NCI-H1092 treated with DMSO at 0.1 percent for 48 hours (cell line): ENCODE results near the gene MANBA.
"Not testable (repeated sequence)": the region's sequence is repeated elsewhere in the genome, so short reads cannot be mapped to it uniquely, and the experiment has no call there.

Experiments
- DNase-seq: peaks from one replicate; lab custom pipeline; 2025; lab: John Stamatoyannopoulos, UW

Gene MANBA

DNA sequence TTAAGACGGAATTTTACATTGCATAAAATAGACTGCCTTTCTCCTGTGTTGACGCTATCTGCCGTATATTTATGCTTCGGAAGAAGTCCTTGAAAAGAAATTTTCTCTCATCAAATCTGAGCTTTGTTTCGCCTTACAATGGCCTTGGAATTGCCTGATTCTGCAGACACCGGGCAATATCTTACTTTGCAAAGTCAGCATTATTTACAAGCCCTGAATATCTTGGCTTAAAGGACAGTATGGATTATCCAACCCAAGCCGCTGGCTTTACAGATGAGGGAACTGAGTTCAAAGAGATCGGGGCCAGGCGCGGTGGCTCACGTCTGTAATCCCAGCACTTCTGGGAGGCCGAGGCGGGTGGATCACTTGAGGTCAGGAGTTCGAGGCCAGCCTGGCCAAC, 1.1 kb upstream of the MANBA start:
- DNase-seq = no peak

DNA sequence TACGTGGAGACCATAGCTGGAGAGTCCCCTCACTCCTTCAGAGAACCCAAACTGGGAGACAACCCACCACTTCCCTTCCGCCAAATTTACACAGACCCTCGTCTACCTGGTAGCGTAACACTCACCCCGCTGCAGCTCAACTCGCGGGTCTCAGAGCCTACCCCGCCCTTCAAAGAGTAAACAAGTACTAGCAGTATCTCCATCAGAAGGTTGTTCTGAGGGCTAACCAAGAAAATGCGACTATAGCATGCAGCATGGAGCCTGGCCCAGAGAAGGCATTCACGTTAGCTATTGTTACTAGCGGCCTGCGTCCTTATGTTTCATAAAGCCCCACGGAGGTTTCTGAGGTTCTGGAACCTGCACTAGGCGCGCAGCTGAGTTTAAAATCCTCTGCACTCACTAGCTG, 531 bp upstream of the MANBA start:
- peak; percentile 74 for DNase-seq

DNA sequence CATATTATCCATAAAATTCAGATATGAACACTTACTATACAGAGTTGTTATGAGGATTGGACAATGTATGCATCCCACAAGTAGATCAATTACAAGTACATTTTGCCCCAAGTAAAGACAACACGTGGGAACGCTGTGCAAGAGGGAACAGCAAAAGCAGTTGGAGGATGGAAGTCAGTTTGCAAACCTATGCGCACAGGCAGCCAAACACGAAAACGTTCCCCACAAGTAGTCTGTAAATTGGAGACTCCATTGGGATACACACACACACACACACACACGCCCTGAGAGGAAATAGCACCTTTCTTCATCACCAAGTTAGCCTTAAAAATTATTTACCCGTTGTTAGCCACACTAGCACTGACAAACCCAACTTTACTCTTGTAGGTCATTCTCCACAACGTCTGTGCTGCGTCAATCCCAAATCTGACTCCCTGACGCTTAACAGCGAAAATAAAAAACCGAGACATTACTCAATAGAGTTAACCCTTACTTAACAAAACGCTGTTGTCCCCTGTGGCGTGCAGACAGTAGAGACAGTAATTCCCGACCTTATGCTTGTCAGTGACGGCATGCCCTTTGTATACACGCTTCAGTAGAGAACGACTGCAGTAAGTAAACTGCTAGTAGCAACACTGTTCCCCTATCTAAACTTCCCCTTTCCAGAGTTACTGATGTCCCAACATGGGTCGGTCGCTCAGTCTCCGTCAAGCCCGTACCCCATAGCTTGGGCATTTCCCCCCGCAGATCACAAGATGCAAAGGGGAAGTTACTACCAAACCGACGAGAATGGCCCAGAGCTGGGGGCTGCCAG, 730 bp downstream of the MANBA start:
- peak; percentile 40 for DNase-seq

DNA sequence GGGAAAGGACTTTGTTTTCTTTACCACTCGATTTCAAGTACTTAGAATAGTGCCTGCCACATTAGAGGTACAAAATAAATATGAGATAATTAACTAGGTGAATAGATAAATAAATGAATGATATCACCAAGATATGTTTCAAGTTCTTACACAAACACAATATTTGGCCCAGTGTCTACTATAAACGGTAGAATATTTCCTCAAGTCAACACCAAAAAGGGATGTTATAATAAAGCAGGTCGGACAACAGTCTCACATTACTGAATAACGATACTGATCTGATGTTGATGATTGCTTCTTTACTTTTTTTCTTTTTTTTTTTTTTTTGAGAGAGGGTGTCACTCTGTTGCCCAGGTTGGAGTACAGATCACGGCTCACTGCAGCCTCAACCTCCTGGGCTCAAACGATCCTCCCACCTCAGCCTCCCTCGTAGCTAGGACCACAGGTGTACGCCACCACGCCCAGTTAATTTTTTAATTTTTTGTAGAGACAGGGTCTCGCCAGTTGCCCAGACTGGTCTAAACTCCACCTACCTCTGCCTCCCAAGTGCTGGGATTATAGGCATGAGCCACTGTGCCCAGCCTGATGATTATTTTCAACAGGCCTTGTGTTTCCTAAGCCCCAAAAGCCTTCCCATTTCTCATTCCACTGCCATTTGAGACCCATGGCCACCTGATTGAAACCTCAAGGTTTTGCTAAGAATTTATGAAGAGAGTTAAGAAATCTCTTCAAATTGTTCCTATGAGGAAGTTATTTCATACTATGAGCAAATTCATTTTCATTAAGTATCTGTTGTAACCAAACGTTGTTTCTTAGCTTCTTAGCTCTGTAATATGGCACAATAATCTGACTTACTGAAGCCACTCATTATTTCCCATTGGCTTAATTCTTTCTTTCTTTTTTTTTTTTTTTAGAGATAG, 2.3 kb downstream of the MANBA start:
- DNase-seq = peak; percentile 23

DNA sequence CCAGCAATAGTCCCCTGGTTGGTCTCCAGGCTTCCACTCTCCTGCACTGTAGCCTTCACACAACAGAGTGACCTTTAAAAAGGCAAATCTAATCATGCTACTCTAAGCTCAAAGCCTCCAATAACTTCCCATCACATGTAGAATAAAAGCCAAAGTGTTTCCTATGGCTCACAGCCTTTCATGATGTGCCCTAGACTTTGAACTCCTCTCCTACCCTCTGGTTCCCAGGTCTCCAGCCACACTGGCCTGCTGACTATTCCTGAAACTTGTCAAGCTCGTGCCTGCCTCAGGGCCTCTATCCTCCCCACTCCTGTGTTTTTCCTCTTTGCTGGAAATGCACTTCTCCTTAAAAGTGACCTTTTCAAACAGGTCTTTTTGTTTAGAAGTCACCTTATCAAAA, 3.1 kb downstream of the MANBA start:
- DNase-seq = no peak

DNA sequence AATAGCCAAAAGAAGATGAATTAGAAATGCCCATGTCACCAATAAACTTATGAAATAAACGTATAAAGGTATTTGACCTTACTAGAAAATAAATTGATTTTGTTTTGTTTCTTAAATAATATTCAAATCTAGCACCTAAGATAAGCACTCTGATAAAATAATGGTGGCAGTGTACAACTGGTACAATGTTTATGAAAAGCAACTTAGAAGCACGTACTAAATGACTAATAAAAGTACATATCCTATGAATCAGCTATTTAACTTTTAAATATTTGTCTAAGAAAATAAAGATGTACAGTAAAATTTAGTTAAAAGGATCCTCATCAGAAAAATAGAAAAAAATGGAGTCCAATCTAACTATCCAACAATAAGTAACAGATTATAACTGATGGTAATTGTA, 6.7 kb downstream of the MANBA start:
- DNase-seq = no peak

DNA sequence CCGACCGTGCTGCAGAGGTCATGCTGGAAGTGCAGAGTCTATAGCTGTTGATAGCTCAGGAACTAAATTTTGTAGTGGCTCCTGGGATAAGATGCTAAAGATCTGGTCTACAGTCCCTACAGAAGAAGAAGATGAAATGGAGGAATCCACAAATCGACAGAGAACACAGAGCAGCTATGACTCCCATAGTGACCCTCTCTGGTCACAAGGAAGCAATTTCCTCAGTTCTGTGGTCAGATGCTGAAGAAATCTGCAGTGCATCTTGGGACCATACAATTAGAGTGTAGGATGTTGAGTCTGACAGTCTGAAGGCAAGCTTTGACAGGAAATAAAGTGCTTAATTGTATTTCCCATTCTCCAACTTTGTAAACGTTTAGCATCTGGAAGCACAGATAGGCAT, 8.8 kb downstream of the MANBA start:
- no peak for DNase-seq

DNA sequence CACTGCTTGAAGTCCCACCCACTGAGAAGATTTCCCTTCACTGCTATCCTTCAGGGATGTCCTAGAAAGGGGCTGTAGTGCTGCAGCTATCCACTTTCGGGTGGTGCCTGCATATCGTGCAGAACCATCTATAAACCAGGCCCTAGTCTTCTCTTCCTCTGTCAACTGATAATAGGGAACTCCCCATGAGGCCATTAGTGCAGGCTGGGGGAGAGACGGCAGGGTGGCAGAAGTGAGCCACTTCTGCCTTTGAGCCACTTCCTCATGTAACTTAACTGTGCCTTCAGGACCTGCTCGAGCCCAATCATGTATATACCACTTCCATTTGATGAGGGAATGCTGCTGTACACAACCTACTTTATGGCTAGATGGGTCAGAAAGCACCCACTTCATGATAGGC, 17.4 kb downstream of the MANBA start:
- not testable (repeated sequence) for DNase-seq

DNA sequence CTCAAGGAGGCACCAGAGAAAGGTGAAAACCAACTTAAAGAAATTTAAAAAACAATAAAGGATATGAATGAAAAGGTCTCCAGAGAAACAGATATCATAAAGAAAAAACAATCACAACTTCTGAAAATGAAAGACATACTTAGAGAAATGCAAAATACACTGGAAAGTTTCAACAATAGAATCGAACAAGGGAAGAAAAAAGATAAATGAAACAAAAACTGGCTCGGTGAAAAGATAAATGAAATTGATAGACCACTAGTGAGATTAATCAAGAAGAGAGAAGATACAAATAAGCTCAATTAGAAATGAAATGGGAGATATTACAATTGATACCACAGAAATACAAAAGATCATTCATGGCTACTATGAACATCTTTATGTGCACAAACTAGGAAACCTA, 22.0 kb downstream of the MANBA start:
- DNase-seq = not testable (repeated sequence)

DNA sequence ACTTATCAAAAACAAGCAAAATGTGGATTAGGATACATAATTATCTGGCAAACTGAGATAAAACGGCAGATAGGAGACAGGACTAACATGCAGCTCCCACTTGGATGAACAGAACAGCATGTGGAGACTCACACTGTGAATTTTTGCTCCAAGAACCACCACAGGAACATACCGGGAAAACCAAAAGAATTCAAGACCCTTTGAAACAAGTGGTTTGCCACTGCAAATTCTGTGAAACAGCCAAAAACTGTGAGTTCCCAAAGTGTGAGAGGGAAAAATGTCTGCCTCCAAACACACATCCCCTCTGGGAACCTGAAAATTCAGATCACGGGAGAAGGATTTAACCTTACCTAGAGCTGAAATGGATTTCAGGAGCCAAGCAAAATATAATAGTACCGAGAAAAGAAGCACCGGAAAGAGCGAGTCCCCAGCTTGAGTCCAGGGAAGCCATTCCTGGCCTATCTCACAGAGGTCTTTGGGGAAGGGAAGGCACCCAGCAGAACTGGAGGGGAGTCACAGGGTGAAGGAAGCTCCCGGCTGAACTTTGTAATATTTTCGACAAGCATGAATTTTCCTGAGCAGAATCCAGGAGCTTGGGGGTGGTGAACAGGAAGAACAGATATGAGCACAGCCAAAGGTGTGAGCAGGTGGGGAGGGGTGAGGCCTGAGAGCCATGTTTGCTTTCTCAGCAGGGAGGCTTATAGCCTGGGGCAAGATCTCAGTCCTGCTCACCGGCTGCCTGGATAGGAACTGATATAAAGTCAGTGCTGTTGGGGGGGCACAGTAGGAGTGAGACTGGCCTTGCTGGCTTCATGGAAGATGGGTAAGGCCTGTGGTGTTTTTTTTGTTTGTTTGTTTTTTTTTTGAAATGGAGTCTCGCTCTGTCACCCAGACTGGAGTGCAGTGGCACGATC, 23.9 kb downstream of the MANBA start:
- DNase-seq = no peak

DNA sequence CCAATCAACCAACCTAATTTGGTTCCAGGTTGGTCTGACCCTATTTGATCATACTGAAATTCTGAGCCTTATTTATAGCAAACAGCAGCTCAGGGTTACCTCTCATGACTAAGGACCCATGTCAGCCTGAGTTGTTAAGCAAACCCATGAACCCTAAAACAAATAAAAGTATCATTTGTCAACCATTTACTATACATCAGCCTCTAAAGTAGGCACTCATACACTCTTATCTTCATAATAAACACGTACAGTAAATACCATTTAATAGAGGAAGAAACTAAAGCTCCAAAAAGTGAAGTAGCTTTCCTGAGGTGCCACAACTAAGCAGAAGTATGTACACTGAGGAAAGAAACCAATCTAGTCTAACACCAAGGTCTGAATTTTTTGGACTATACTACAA, 25.2 kb downstream of the MANBA start:
- DNase-seq = no peak

DNA sequence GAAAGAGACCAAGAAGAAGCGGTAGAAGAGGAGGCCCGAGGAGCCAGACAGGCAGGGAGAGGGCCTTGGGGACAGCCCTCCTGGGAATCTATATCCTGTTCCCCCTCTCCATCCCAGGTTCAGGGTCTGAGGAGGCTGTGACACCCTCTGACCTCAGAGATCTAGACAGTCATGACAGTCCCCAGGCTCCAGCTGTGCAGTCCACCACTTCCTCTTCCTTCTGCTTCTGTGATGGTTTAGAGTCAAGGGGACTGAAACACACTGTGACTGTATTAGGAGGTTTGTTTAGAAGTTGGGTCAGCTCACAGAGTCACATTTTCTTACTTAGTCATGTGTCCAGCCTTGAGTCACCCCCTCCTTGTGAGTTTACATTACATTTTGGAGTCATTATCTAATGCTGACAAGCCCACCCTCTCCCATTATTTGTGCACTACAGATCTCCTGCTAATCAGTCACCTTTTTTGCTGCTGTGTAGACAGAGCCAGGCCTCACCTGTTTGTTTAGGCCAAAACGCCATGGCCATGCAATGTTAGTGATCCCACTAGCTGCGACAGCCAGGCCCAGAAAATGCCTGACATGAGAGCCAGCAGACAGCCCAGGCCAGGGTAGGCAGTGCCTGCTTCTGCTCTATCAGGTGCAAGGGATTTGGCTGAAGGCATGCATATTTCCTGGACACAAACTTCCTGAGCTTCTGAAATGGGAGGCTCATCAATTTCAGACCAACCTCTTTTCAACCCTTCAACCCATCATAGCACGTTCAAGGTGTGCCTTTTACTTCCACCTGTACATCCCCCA, 26.0 kb downstream of the MANBA start:
- DNase-seq = no peak

DNA sequence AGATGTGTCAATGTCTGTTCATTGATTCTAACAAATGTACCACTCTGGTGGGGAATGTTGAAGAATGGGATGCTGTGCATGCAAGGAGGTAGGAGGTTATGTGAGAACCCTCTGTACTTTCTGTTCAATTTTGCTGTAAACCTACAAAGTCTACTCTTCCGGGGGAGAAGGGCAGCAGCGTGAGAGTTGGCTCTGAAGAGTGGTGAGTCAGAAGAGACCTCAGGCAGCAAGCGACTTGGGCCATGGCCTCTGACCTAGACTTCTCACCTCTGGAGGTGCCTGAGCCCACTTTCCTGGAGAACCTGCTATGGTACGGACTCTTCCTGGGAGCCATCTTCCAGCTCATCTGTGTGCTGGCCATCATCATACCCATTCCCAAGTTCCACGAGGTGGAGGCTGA, 26.7 kb downstream of the MANBA start:
- DNase-seq = no peak

DNA sequence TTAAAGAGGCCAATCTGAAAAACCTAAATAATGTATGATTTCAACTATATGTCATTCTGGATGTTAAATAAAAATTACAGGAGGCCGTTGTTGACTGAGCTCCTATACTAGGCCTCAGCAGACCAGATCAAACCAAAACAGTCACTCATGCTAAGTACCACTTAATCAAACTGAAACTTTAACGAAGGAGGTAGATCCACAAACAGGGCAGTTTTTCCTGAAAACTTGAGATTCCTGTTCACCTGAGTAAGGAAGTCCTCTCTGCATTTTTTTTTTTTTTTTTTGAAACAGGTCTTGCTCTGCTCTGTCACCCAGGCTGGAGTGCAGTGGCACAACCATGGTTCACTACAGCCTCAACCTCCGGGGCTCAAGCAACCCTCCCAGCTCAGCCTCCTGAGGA, 27.7 kb downstream of the MANBA start:
- DNase-seq = no peak

DNA sequence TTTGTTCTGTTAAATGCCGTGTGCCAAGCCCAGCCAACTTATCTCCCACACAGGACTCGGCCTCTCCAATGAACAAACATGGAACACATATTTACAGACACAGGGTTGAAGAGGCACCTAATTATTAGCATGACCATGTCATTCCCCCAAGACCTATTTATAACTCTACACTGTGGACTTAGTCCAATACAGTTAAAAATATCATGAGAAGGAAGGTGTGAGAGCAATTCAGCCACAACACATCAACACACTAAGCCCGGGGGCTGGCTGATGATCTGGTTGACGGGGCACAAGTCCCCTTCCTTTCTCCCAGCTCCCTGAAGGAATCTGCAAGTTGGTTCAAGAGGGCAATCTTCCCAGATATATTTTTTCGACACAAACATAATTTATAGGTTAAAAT, 28.1 kb downstream of the MANBA start:
- no peak for DNase-seq

DNA sequence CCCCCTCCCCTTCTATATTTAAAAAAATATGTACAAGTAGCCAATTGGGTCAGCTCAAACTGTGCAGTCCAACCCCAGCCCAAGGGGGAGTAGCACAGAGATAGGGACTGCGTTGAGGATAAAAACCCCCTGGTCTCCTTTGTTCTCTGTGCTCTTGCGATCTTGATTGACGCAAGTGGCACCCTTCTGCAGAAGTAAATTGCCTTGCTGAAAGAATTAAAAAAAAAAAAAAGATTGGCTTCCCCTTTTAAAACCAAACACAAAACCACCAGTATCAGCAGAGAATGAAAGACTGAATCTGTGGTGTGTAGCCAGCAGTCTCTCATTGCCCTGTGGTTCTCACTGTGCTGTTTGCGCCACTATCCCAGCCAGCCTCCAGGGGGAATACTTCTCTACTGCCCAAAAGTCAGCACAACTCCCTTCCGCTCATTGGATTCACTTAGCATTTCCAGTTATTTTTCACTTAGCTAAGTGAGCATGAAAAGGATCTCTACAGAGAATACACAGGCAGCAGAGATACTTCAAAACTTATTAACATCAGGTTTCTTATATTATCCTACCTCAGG, 29.7 kb downstream of the MANBA start:
- no peak for DNase-seq

DNA sequence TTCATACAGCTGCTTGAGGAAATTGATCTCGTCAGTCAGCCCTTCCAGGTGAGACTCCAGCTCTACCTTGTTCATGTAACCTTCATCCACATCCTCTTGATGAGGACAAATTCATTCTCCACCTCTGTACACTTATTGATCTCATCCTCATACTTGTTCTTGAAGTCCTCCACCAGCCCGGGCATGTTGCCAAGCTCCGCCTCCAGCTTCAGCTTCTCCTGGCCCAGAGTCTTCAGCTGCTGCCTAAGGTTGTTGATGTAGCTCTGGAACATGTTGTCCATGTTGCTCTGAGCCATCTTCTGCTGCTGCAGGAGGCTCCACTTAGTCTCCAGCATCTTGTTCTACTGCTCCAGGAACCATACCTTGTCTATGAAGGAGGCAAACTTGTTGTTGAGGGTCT, 31.3 kb downstream of the MANBA start:
- DNase-seq = not testable (repeated sequence)

DNA sequence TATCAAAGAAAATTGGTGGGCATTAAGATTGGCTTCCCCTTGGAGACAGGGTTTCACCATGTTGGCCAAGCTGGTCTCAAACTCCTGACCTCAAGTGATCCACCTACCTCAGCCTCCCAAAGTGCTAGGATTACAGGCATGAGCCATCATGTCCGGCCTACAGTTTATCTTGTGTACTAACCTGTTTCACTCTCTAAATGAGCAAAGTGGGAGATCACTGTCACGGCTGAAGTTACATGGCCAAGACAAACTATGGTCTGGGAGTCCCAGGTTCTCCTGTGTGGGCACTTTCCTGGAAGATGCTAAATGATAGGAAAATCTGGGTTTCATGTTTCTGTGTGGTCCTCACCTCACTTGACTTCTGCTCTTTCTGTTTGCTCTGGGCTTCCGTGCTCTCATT, 33.8 kb downstream of the MANBA start:
- not testable (repeated sequence) for DNase-seq

DNA sequence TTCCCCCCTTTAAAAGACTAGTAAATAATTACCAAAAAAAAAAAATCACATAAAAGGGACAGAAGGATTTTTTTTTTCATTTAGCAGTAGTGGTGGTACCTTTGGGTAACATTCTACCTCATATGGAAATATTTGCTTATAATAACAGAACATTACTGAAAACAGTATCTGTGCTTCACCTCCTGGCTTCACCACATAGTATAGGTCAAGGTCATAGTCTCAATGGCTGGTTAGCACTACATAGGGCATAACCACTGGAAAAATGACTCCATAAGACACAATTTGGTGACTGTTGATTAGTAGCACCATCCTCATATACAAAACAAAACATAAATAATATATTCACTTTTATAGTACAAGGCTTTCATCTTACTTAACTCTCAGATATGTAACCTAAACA, 34.7 kb downstream of the MANBA start:
- DNase-seq = no peak

DNA sequence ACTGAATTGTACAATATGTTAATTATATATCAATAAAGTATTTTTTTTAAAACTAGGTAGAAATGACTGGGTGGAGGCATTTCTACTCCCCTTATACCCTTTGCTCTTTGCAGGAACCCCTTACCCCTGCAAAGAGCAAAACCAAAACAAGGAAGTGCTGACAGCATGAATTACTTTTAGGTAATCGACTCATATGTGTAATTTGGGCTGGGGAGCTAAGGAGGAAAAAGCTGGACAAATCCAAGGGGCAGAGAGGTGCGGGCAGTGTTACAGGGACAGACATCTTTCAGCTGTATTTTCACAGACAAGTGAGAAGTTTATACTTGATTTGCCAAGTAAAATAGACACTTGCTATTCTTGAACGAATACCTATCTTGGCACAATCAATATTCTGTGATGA, 35.5 kb downstream of the MANBA start:
- DNase-seq = no peak

DNA sequence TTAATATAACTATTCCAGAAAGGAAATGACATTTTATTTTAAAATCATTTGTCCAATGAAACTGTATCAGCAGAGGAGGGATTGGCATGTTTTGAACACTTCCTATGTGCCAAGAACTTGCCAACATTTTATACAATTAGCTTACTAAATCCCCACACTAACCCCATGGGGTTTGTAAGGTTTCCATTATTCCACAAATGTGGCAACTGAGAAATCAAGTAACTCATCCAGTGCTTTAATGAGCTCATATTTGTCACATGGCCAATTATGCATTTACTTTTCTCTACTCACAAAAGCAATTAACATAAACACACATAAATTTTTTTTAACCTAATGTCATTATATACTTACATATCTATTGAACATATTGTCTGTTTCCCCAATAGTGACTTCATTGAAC, 37.3 kb downstream of the MANBA start:
- DNase-seq = no peak
